ENCODE results near the gene LDLRAD3. TPM values are rescaled to one million over a fixed set of nuclear protein-coding genes. Genes with fewer than 3 reads are reported as not detected.

The LDLRAD3 gene
- total RNA-seq, 1 donor from 2014 or later, result 28.5 TPM

DNA sequence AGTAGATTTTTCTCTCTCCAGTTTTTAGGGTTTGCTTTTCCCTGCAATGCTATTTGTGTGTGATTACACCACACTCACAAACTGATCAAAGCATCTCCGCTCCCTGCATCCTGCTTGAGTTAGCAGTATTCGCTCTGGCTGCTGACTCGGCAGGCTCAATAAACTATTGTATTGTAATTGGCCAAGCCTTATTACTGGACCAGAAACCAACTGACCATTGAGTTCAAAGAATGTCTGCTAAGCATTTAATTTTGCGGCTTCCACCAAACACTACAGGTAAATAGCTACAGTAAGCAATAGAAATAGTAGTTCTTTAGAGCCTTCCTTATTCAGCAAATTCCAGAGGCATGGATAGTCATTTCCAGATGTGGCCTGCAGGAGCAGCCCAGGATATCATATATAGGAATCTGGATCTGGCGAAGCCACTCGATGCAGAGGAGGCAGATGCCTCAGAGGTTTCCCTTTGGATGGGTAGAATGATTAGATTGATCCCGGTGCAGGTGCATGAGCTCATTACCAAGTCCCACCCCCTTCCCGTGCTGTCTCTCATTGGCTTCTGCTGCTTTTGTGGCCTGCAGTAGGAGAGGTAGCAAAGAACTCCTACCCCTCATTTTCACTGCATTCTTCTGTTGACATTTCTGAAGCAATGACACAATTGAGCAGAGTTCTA lies 268.0 kb downstream of the LDLRAD3 start:
- H3K36me3 Mint-ChIP-seq (ENCODE audit: low read depth, unreplicated experiment), result no peaks in the 10 kb centered on the region
- H3K9me3 Mint-ChIP-seq (ENCODE audit: unreplicated experiment), result no peaks in the 10 kb centered on the region
- H3K27ac Mint-ChIP-seq (ENCODE audit: unreplicated experiment), result no peak overlapping the region
- H3K4me3 Mint-ChIP-seq (ENCODE audit: unreplicated experiment), result no peak overlapping the region
- peaks cover 2% of the 10 kb centered on the region for H3K27me3 Mint-ChIP-seq (ENCODE audit: unreplicated experiment)
- TF ChIP-seq, protein P1, sequence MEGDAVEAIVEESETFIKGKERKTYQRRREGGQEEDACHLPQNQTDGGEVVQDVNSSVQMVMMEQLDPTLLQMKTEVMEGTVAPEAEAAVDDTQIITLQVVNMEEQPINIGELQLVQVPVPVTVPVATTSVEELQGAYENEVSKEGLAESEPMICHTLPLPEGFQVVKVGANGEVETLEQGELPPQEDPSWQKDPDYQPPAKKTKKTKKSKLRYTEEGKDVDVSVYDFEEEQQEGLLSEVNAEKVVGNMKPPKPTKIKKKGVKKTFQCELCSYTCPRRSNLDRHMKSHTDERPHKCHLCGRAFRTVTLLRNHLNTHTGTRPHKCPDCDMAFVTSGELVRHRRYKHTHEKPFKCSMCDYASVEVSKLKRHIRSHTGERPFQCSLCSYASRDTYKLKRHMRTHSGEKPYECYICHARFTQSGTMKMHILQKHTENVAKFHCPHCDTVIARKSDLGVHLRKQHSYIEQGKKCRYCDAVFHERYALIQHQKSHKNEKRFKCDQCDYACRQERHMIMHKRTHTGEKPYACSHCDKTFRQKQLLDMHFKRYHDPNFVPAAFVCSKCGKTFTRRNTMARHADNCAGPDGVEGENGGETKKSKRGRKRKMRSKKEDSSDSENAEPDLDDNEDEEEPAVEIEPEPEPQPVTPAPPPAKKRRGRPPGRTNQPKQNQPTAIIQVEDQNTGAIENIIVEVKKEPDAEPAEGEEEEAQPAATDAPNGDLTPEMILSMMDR (IDR thresholded peaks at IDR 0.05; ENCODE audit: unreplicated experiment), result no peak
- H3K4me1 Mint-ChIP-seq (ENCODE audit: unreplicated experiment), result no peaks in the 10 kb centered on the region
- DNase-seq (ENCODE audit: low spot score), result no peak

DNA sequence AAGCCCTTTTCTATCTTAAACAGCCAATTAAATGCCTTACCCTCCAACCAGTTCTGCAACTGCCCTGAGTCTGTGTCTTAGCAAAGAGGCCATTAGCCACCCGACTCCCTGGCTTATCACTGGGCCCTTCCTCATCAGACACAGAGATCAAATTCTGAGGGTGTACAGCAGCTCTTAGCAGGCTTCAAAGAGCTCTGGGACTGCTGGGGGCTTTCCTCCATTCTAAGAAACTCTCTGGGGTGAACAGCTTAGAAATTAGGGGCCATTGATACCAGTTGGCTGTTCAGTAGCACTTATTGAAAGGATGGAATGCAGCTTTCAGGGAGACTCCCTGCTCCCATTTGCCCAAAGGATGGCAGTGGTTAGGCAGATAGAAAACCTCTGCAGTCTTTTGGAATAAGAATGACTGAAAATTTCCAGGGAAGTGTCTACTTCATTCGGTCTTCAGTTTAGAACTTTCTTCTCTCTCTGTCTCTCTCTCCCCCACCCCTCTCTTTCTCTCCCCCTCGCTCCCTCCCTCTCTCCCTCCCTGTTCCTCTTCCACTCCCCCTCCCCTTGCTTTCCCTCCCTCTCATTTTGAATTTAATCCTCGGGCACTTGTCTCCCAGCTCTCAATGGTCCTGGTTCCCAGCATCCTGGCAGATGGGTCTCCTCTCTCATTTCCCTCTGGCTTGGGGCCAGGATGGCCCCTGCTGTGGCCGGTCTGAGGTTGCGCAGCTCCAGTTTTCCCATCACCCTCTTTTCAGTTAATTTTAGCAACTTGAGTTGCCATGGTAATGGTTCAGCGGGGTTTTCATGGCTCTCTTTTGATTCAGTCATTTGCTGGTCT lies 268.9 kb downstream of the LDLRAD3 start:
- no peaks in the 10 kb centered on the region for H3K9me3 Mint-ChIP-seq (ENCODE audit: unreplicated experiment)
- TF ChIP-seq, protein P1 (IDR thresholded peaks at IDR 0.05; ENCODE audit: unreplicated experiment), result no peak
- H3K27ac Mint-ChIP-seq (ENCODE audit: unreplicated experiment), result no peak overlapping the region
- no peaks in the 10 kb centered on the region for H3K4me1 Mint-ChIP-seq (ENCODE audit: unreplicated experiment)
- no peak for DNase-seq (ENCODE audit: low spot score)
- H3K4me3 Mint-ChIP-seq (ENCODE audit: unreplicated experiment), result no peak overlapping the region
- H3K27me3 Mint-ChIP-seq (ENCODE audit: unreplicated experiment), result peaks cover 2% of the 10 kb centered on the region
- no peaks in the 10 kb centered on the region for H3K36me3 Mint-ChIP-seq (ENCODE audit: low read depth, unreplicated experiment)

DNA sequence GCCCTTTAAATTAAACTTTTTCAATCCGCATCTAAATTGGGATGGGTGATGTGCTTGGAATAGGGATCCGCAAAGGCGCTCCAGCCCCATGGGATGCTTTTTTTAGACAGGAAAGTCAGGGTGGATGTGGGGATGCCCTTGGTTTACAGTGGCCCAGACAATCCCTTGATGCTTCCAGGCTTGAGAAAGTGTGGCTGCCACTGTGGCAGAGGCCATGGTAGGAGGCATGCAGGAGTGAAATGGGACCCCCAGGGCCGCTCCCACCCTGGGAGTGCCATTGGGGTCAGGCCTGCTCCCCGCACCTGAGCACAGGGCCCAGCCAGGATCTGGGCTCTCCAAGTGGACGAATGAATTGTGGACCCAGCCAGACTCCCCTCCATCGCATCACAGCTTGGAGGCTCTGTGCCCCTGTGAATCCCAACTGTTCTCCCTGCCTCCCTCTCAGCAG lies 269.6 kb downstream of the LDLRAD3 start:
- Mint-ChIP-seq H3K27ac (ENCODE audit: unreplicated experiment) (no peak overlapping the region), H3K27me3 (ENCODE audit: unreplicated experiment) (peaks cover 2% of the 10 kb centered on the region), H3K36me3 (ENCODE audit: low read depth, unreplicated experiment) (no peaks in the 10 kb centered on the region), H3K9me3 (ENCODE audit: unreplicated experiment) (no peaks in the 10 kb centered on the region), H3K4me1 (ENCODE audit: unreplicated experiment) (no peaks in the 10 kb centered on the region), H3K4me3 (ENCODE audit: unreplicated experiment) (no peak overlapping the region)
- TF ChIP-seq, protein P1 (IDR thresholded peaks at IDR 0.05; ENCODE audit: unreplicated experiment), result no peak
- no peak for DNase-seq (ENCODE audit: low spot score)

DNA sequence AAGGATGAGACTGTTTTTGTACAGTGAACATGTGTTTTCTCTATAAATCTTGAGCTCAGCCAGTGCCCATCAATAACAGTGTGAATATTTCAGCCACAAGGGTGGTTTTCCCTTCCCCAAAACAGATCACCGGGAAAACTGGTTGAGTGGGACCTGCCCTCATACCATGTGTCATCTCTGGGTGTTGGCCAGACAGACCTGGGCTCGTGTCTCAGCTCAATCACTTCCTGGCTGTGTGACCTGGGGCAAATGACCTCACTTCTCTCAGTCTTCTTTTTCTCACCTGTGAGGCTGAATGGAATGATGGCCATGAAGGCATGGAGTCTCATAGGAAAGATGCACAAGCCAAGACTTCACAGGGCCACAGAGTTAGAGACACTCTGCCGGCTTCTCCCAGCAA lies 270.6 kb downstream of the LDLRAD3 start:
- TF ChIP-seq, protein P1 (IDR thresholded peaks at IDR 0.05; ENCODE audit: unreplicated experiment), result no peak
- Mint-ChIP-seq H3K9me3 (ENCODE audit: unreplicated experiment) (no peaks in the 10 kb centered on the region), H3K4me3 (ENCODE audit: unreplicated experiment) (no peak overlapping the region), H3K36me3 (ENCODE audit: low read depth, unreplicated experiment) (no peaks in the 10 kb centered on the region), H3K4me1 (ENCODE audit: unreplicated experiment) (no peaks in the 10 kb centered on the region), H3K27me3 (ENCODE audit: unreplicated experiment) (peaks cover 2% of the 10 kb centered on the region), H3K27ac (ENCODE audit: unreplicated experiment) (no peak overlapping the region)
- no peak for DNase-seq (ENCODE audit: low spot score)
